CD4-positive, alpha-beta T cell (primary cell): ENCODE data around the gene GTF2H3. TPM values are rescaled to one million over a fixed set of nuclear protein-coding genes. Genes with fewer than 3 reads are reported as not detected.

Source experiments
- ATAC-seq: fragments of 200-7000 bp; cut with Tn5 transposase; one replicate; pipeline ENCODE4 v1.10.0; 2022; ENCODE audit warnings: mild to moderate bottlenecking; ENCODE audit not compliant: poor library complexity
- CTCF ChIA-PET: fragments of 350-600 bp; sonication (Branson Sonifier 250); formaldehyde crosslinking; loops from one replicate; lab custom pipeline; 2021; ENCODE audit warnings: antibody characterized with exemption, inconsistent platforms; lab: Charles Lee
- POLR2A ChIA-PET: fragments of 350-600 bp; sonication (Branson Sonifier 250); formaldehyde crosslinking; loops from one replicate; lab custom pipeline; 2021; ENCODE audit warnings: antibody characterized with exemption, inconsistent platforms; lab: Charles Lee
- DNase-seq, 14 experiments: peaks; one replicate each; pipeline ENCODE4 v3.0.0-alpha.2; 2013 to 2020; ENCODE audit warnings: mixed read lengths in 2 of 14
- H3K27ac ChIP-seq, 2 donors: one replicate each; pipeline versions ENCODE4 v1.5.1 to v1.7.0; 2013; ENCODE audit warnings: low read length in 2 of 2, low read depth in 1 of 2, mild to moderate bottlenecking in 1 of 2
- H3K27me3 ChIP-seq, 2 experiments: 1 replicate in 1 of 2; 2 replicates in 1 of 2; pipeline versions ENCODE4 v1.6.1 to v1.7.0; 2013; ENCODE audit warnings: low read length in 2 of 2, control low read depth in 1 of 2, mild to moderate bottlenecking in 1 of 2, moderate library complexity in 1 of 2; ENCODE audit not compliant: insufficient read depth in 2 of 2, control insufficient read depth in 1 of 2
- H3K36me3 ChIP-seq: one replicate; pipeline ENCODE4 v1.6.1; 2013; ENCODE audit warnings: low read length, control low read depth; ENCODE audit not compliant: insufficient read depth
- H3K4me1 ChIP-seq: one replicate; pipeline ENCODE4 v1.6.1; 2013; ENCODE audit warnings: low read length, control low read depth; ENCODE audit not compliant: insufficient read depth
- H3K4me3 ChIP-seq: one replicate; pipeline ENCODE4 v1.5.1; 2013; ENCODE audit warnings: mild to moderate bottlenecking, low read length, moderate library complexity
- H3K9me3 ChIP-seq, 2 experiments: 1 replicate in 1 of 2; 2 replicates in 1 of 2; pipeline versions ENCODE4 v1.6.1 to v1.7.0; 2013; ENCODE audit warnings: low read length in 2 of 2, mild to moderate bottlenecking in 2 of 2, control low read depth in 1 of 2, moderate library complexity in 1 of 2; ENCODE audit not compliant: control insufficient read depth in 1 of 2, insufficient read depth in 1 of 2
- H3K27ac Mint-ChIP-seq: one replicate; pipeline ENCODE4 v1.8.0; 2020; ENCODE audit warnings: mixed read lengths
- H3K27me3 Mint-ChIP-seq: one replicate; pipeline ENCODE4 v1.8.0; 2021; ENCODE audit warnings: mixed read lengths
- H3K36me3 Mint-ChIP-seq: one replicate; pipeline ENCODE4 v1.8.0; 2021; ENCODE audit warnings: low read depth, mixed read lengths
- H3K4me1 Mint-ChIP-seq: one replicate; pipeline ENCODE4 v1.8.0; 2021; ENCODE audit warnings: low read depth, mixed read lengths
- H3K4me3 Mint-ChIP-seq: one replicate; pipeline ENCODE4 v1.8.0; 2020; ENCODE audit warnings: mild to moderate bottlenecking, mixed read lengths
- H3K9me3 Mint-ChIP-seq: one replicate; pipeline ENCODE4 v1.8.0; 2020; ENCODE audit warnings: mixed read lengths
- CTCF ChIP-seq: fragments of 200-600 bp; IDR thresholded peaks from one replicate; pipeline ENCODE4 v1.8.0; 2022; ENCODE audit warnings: antibody characterized with exemption, mild to moderate bottlenecking
- intact Hi-C, 2 experiments: fragments of 100-400 bp; cut with DNase I in 1 of 2; cut with micrococcal nuclease in 1 of 2; formaldehyde crosslinking; loops; one replicate each; pipeline versions ENCODE4 v1.15.1 to v1.9.0; 2023 to 2025; cut with DNase I, micrococcal nuclease
- total RNA-seq, 174 experiments: library from RNA in 2 of 174; stranded (reverse) in 2 of 174; gene quantifications; one replicate each; pipeline ENCODE4 v1.2.3 and lab custom pipeline; 2021 to 2026

GTF2H3 gene
- total RNA-seq, 2 experiments from 2014 or later: 12.3 to 12.9 TPM

GRCh38 chr12:123683964-123684363 is 50.3 kb downstream of the GTF2H3 start:
- no peak for ATAC-seq
- H3K27me3 Mint-ChIP-seq: no peaks in the 10 kb centered on the region
- CTCF ChIA-PET: no interaction called here

GRCh38 chr12:123686636-123687190 is 53.1 kb downstream of the GTF2H3 start:
- ATAC-seq (no peak), DNase-seq (no peak)
- ChIA-PET POLR2A (no interaction called here), CTCF (no interaction called here)
- Histone ChIP-seq H3K36me3 (peaks cover 5% of the 10 kb centered on the region), H3K27me3 (no peaks in the 10 kb centered on the region), H3K4me3 (no peak overlapping the region), H3K4me1 (no peaks in the 10 kb centered on the region), H3K9me3 (no peaks in the 10 kb centered on the region), H3K27ac (no peak overlapping the region)
- Mint-ChIP-seq H3K27me3 (no peaks in the 10 kb centered on the region), H3K9me3 (no peaks in the 10 kb centered on the region), H3K4me1 (no peaks in the 10 kb centered on the region), H3K36me3 (peaks cover 37% of the 10 kb centered on the region), H3K27ac (no peak overlapping the region), H3K4me3 (no peak overlapping the region)
- intact Hi-C loops: no loop called here
- TF ChIP-seq CTCF: no peak

More at GRCh38 chr12:123683964-123684363, 50.3 kb downstream of the GTF2H3 start:
- Mint-ChIP-seq H3K4me3 (no peak overlapping the region), H3K9me3 (no peaks in the 10 kb centered on the region), H3K27ac (no peak overlapping the region), H3K36me3 (peaks cover 31% of the 10 kb centered on the region), H3K4me1 (no peaks in the 10 kb centered on the region)
- no peak for DNase-seq
- H3K27me3 ChIP-seq: no peaks in the 10 kb centered on the region
- no peaks in the 10 kb centered on the region for H3K9me3 ChIP-seq
- intact Hi-C loops: no loop called here
- no peak overlapping the region for H3K27ac ChIP-seq
- H3K4me1 ChIP-seq: no peaks in the 10 kb centered on the region
- no peak for TF ChIP-seq CTCF
- H3K36me3 ChIP-seq: peaks cover 5% of the 10 kb centered on the region
- no peak overlapping the region for H3K4me3 ChIP-seq
- POLR2A ChIA-PET: no interaction called here

- Histone ChIP-seq H3K27ac (no peak overlapping the region), H3K36me3 (peaks cover 6% of the 10 kb centered on the region), H3K9me3 (no peaks in the 10 kb centered on the region), H3K27me3 (no peaks in the 10 kb centered on the region), H3K4me1 (no peaks in the 10 kb centered on the region), H3K4me3 (no peak overlapping the region)
- CTCF ChIA-PET: no interaction called here
- H3K27ac Mint-ChIP-seq: no peak overlapping the region
- H3K4me3 Mint-ChIP-seq: no peak overlapping the region
- H3K36me3 Mint-ChIP-seq: peaks cover 44% of the 10 kb centered on the region
- no peaks in the 10 kb centered on the region for H3K9me3 Mint-ChIP-seq
- DNase-seq (no peak), ATAC-seq (no peak)
- no peak for TF ChIP-seq CTCF
- H3K4me1 Mint-ChIP-seq: no peaks in the 10 kb centered on the region
- POLR2A ChIA-PET: no interaction called here
- H3K27me3 Mint-ChIP-seq: no peaks in the 10 kb centered on the region
- intact Hi-C loops: no loop called here
These were observed 56.7 kb downstream of the GTF2H3 start for GRCh38 chr12:123690191-123690840.
